ENCODE measurements around the gene LRRC38. TPM values are rescaled to one million over a fixed set of nuclear protein-coding genes. Genes with fewer than 3 reads are reported as not detected.
"Not testable (repeated sequence)": the region's sequence is repeated elsewhere in the genome, so short reads cannot be mapped to it uniquely, and the experiment has no call there.

LRRC38 gene, protein sequence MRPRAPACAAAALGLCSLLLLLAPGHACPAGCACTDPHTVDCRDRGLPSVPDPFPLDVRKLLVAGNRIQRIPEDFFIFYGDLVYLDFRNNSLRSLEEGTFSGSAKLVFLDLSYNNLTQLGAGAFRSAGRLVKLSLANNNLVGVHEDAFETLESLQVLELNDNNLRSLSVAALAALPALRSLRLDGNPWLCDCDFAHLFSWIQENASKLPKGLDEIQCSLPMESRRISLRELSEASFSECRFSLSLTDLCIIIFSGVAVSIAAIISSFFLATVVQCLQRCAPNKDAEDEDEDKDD
- polyA plus RNA-seq, result 0.22 TPM
- long read RNA-seq, donor 1, result 0 reads
- long read RNA-seq, donor 2, result 0 reads
- long read RNA-seq, donor 3, result 0 reads
- long read RNA-seq, donor 4, result 0 reads
- long read RNA-seq, donor 5, result 0 reads
- long read RNA-seq, donor 6, result 0 reads
- long read RNA-seq, donor 7, result 0 reads
- long read RNA-seq, donor 8, result 0 reads
- long read RNA-seq, donor 9, partial matches to known transcripts, result 0 of 1 reads
- long read RNA-seq, donor 9, other reads (novel, unspliced or antisense), result 0 of 1 reads
- long read RNA-seq, donor 10, result 0 reads
- long read RNA-seq, donor 11, result 0 reads

DNA sequence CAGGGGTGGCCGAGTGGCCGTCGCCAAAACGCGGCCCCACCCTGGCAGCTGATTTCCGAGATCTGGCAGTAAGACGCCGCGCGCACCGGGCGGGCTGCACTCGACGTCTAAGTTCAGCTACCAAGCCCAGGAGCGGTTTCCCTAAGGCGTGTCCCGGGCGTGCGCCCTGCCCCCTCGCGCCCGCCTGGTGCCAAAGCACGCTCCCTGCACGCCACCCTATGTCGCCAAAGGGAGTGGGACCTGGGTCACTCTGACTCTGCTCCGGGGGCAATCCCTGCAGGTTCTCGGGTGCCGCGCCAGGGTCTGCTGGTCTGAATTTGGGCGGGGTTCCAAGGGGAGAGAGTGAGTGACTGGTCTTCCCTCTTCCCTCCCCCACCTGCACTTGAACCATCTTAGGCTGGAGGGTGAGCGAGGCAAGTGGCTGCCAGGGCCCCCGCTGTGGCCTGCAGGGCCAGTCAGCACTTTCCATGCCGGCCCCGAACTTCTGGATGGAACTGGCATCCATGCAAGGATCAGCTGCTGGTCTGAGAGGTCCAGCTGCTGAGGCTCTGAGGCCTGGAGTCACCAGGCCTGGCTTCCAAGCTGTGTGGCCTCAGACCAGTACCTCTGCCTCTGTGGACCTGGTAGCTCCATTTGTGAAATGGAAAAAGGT lies at the start of gene LRRC38:
Gene LRRC38, minus strand, starts transcription at position 109 of the 652 bp plus-strand sequence. CDS start 410 bp downstream, outside the sequence.
- no CpG with 5 or more reads among the region's 34 CpGs for WGBS (ENCODE audit: insufficient coverage, low lambda C conversion rate)
- no peaks in the 10 kb centered on the region for H3K4me1 ChIP-seq (ENCODE audit: control insufficient read depth, insufficient read depth, low read length)
- peaks cover 85% of the 10 kb centered on the region for H3K27me3 ChIP-seq (ENCODE audit: control insufficient read depth, insufficient read depth, low read length)
- no peaks in the 10 kb centered on the region for H3K36me3 ChIP-seq (ENCODE audit: control insufficient read depth, insufficient read depth, low read length)
- no peak within 1 kb of the TSS for H3K4me3 ChIP-seq (ENCODE audit: low read length)
- peaks cover 3% of the 10 kb centered on the region for H3K9me3 ChIP-seq (ENCODE audit: control insufficient read depth, low read depth, low read length)
- no peak within 1 kb of the TSS for H3K27ac ChIP-seq (ENCODE audit: low read length)
- DNase-seq, result no peak

DNA sequence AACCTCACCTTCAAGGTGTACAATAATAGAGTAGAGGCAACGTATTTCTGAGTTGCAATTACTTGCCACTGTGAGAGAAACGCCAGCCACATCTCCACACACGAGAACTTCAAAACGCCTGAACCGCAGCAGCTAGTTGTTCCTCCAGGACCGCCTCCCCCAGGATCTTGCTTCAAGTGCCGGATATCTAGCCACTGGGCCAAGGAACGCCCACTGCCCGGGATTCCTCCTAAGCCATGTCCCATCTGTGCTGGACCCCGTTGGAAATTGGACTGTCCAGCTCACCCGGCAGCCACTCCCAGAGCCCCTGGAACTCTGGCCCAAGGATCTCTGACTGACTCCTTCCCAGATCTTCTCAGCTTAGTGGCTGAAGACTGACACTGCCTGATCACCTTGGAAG lies 49.2 kb upstream of the LRRC38 start:
- H3K27me3 ChIP-seq (ENCODE audit: control insufficient read depth, insufficient read depth, low read length); DNase-seq; H3K4me3 ChIP-seq (ENCODE audit: low read length); H3K36me3 ChIP-seq (ENCODE audit: control insufficient read depth, insufficient read depth, low read length); H3K9me3 ChIP-seq (ENCODE audit: control insufficient read depth, low read depth, low read length); H3K27ac ChIP-seq (ENCODE audit: low read length); H3K4me1 ChIP-seq (ENCODE audit: control insufficient read depth, insufficient read depth, low read length): not testable (repeated sequence)
- no CpG with 5 or more reads among the region's 11 CpGs for WGBS (ENCODE audit: insufficient coverage, low lambda C conversion rate)

DNA sequence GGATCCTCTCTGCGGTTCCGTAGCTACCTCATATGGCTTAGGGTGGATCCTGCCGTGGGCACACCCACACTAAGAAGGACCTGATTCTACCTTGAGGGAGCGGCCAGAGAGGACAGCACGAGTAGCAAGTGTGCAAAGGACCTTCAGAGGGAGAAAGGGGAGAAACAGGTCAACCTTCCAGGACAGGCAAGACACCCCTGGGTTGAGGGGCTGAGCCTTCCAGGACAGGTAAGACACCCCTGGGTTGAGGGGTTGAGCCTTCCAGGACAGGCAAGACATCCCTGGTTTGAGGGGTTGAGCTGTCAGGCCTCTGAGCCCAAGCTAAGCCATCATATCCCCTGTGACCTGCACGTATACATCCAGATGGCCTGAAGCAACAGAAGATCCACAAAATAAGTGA lies 46.7 kb upstream of the LRRC38 start:
- no CpG with 5 or more reads among the region's 6 CpGs for WGBS (ENCODE audit: insufficient coverage, low lambda C conversion rate)
- DNase-seq, result no peak
- no peaks in the 10 kb centered on the region for H3K36me3 ChIP-seq (ENCODE audit: control insufficient read depth, insufficient read depth, low read length)
- no peaks in the 10 kb centered on the region for H3K27me3 ChIP-seq (ENCODE audit: control insufficient read depth, insufficient read depth, low read length)
- H3K27ac ChIP-seq (ENCODE audit: low read length), result no peak overlapping the region
- H3K9me3 ChIP-seq (ENCODE audit: control insufficient read depth, low read depth, low read length), result no peaks in the 10 kb centered on the region
- H3K4me1 ChIP-seq (ENCODE audit: control insufficient read depth, insufficient read depth, low read length), result no peaks in the 10 kb centered on the region
- H3K4me3 ChIP-seq (ENCODE audit: low read length), result no peak overlapping the region

DNA sequence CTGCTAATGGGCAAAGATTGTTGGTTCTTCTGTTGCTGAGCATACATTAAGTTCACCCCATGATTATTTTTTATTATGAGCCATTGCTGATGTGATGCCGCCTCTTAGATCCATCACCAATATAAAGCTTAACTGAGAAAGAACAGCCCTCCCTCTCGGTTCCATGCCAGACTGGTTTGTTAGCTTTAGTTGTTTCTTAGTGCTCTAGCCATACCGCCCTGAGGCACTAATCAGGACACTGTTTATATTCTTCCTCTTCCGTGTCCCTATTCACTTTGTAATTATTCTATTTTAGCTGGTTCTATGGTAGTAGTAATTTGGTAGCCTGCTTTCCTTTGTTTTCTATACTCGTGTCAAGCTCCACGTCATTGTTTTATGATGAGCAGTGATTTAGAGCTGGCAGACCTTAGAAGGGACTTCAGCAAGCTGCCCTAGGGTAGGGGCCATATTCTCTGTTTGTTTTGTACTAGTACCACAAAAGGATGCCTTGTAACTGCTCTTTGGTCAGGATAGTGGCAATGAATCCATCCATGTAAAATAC lies 42.5 kb upstream of the LRRC38 start:
- no peak overlapping the region for H3K27ac ChIP-seq (ENCODE audit: low read length)
- no peaks in the 10 kb centered on the region for H3K36me3 ChIP-seq (ENCODE audit: control insufficient read depth, insufficient read depth, low read length)
- no peaks in the 10 kb centered on the region for H3K4me1 ChIP-seq (ENCODE audit: control insufficient read depth, insufficient read depth, low read length)
- H3K27me3 ChIP-seq (ENCODE audit: control insufficient read depth, insufficient read depth, low read length), result no peaks in the 10 kb centered on the region
- DNase-seq, result no peak
- H3K4me3 ChIP-seq (ENCODE audit: low read length), result no peak overlapping the region
- WGBS (ENCODE audit: insufficient coverage, low lambda C conversion rate), result no CpG with 5 or more reads among the region's 6 CpGs
- H3K9me3 ChIP-seq (ENCODE audit: control insufficient read depth, low read depth, low read length), result no peaks in the 10 kb centered on the region

DNA sequence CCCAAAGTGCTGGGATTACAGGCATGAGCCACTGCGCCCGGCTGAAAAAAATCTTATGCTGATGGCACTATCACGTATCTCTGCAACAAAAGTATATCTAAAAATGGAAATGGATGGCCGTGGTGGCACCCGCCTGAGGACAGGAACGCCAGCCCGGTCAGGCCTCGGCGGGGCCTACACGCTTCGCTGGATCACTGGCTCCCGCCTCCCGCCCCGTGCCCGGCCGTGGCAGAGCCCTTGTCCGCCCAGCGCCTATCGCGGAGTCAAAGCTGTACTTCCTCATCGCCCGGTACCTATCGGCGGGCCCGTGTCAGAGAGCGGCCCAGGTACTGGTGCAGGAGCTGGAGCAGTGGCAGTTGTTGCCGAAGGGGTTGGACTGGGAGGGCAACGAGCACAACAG lies 41.0 kb upstream of the LRRC38 start:
- H3K9me3 ChIP-seq (ENCODE audit: control insufficient read depth, low read depth, low read length), result no peaks in the 10 kb centered on the region
- no peak for DNase-seq
- no peak overlapping the region for H3K27ac ChIP-seq (ENCODE audit: low read length)
- WGBS (ENCODE audit: insufficient coverage, low lambda C conversion rate), result no CpG with 5 or more reads among the region's 28 CpGs
- no peak overlapping the region for H3K4me3 ChIP-seq (ENCODE audit: low read length)
- H3K4me1 ChIP-seq (ENCODE audit: control insufficient read depth, insufficient read depth, low read length), result no peaks in the 10 kb centered on the region
- no peaks in the 10 kb centered on the region for H3K36me3 ChIP-seq (ENCODE audit: control insufficient read depth, insufficient read depth, low read length)
- H3K27me3 ChIP-seq (ENCODE audit: control insufficient read depth, insufficient read depth, low read length), result no peaks in the 10 kb centered on the region

DNA sequence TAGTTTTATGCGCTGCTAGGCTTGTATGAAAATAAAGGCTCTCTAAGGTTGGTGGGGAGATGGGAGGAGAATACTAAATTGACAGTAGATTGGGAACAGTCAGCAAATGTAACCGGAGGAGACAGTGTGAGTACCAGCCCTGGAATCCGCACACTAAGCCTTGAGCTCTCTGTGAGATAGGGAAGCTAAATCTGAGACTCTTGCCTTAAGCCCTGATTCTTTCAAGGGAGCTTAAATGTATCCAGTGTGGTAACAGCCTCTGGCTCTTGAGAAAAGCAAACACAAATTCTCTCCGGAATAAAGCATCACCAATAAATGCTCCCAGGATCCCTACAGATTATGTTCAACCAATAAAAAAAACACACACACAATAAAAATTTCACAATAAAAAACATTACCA lies 36.9 kb upstream of the LRRC38 start:
- Histone ChIP-seq H3K36me3 (ENCODE audit: control insufficient read depth, insufficient read depth, low read length) (no peaks in the 10 kb centered on the region), H3K27ac (ENCODE audit: low read length) (no peak overlapping the region), H3K4me1 (ENCODE audit: control insufficient read depth, insufficient read depth, low read length) (no peaks in the 10 kb centered on the region), H3K4me3 (ENCODE audit: low read length) (no peak overlapping the region), H3K9me3 (ENCODE audit: control insufficient read depth, low read depth, low read length) (no peaks in the 10 kb centered on the region), H3K27me3 (ENCODE audit: control insufficient read depth, insufficient read depth, low read length) (no peaks in the 10 kb centered on the region)
- WGBS (ENCODE audit: insufficient coverage, low lambda C conversion rate), result 0% methylated on average over 1 of the region's 4 CpGs
- no peak for DNase-seq

DNA sequence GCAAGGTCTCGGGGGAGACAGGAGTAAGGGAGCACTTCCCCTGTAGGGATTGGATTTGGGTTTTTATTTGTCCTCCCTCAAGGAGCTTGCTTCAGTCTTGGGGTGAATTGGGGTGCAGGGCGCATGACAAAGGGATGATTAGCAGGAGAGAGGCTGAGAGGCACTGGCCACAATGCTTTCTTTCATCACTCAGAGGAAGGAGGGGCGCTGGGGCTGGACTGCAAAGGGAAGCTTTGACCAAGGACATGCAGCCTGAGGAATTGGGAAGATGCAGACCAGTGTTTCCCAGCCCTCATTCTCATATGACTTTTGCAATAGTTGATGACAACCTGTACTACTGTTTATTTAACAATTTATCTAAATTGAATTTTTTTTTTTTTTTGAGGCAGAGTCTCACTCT lies 35.7 kb upstream of the LRRC38 start:
- WGBS (ENCODE audit: insufficient coverage, low lambda C conversion rate), result no CpG with 5 or more reads among the region's 3 CpGs
- H3K9me3 ChIP-seq (ENCODE audit: control insufficient read depth, low read depth, low read length), result no peaks in the 10 kb centered on the region
- no peaks in the 10 kb centered on the region for H3K4me1 ChIP-seq (ENCODE audit: control insufficient read depth, insufficient read depth, low read length)
- no peak overlapping the region for H3K4me3 ChIP-seq (ENCODE audit: low read length)
- no peak overlapping the region for H3K27ac ChIP-seq (ENCODE audit: low read length)
- no peaks in the 10 kb centered on the region for H3K36me3 ChIP-seq (ENCODE audit: control insufficient read depth, insufficient read depth, low read length)
- DNase-seq, result no peak
- H3K27me3 ChIP-seq (ENCODE audit: control insufficient read depth, insufficient read depth, low read length), result no peaks in the 10 kb centered on the region

DNA sequence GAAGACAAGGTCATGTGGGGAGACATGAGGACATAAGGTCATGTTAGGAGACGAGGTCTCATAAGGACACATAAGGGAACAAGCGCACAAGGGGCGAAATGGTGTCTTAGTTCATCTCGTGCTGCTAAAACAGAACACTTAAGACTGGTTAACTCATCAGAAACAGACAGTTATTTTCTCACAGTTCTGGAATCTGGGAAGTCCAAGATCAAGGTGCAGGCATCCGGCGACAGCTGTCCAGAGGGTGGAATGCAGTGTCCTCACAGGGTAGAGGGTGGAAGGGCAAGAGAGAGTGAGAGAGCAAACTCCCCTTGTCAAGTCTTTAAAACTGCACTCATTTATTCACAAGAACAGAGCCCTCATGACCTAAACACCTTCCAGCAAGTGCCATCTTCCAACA lies 35.2 kb upstream of the LRRC38 start:
- WGBS (ENCODE audit: insufficient coverage, low lambda C conversion rate), result no CpG with 5 or more reads among the region's 6 CpGs
- Histone ChIP-seq H3K4me1 (ENCODE audit: control insufficient read depth, insufficient read depth, low read length) (no peaks in the 10 kb centered on the region), H3K27me3 (ENCODE audit: control insufficient read depth, insufficient read depth, low read length) (no peaks in the 10 kb centered on the region), H3K9me3 (ENCODE audit: control insufficient read depth, low read depth, low read length) (no peaks in the 10 kb centered on the region), H3K36me3 (ENCODE audit: control insufficient read depth, insufficient read depth, low read length) (no peaks in the 10 kb centered on the region), H3K27ac (ENCODE audit: low read length) (no peak overlapping the region), H3K4me3 (ENCODE audit: low read length) (no peak overlapping the region)
- DNase-seq, result no peak

DNA sequence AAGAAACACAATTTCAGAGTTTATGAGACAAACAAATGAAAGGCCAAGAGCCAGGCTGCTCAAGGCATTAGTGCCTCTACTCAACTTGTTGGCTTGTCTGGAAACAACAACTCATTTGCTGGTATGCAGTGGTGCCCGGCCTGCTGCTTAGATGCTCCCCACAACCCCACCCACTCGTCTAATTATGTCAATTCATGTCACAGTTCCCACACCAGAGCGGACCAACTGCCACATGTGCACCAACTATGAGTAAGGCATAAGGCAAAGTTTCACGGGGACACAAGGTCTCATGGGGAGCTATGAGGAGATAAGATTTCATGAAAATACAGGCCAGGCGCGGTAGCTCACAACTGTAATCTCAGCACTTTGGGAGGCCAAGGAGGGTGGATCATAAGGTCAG lies 34.5 kb upstream of the LRRC38 start:
- Histone ChIP-seq H3K36me3 (ENCODE audit: control insufficient read depth, insufficient read depth, low read length) (no peaks in the 10 kb centered on the region), H3K9me3 (ENCODE audit: control insufficient read depth, low read depth, low read length) (no peaks in the 10 kb centered on the region), H3K4me3 (ENCODE audit: low read length) (no peak overlapping the region), H3K4me1 (ENCODE audit: control insufficient read depth, insufficient read depth, low read length) (no peaks in the 10 kb centered on the region), H3K27me3 (ENCODE audit: control insufficient read depth, insufficient read depth, low read length) (no peaks in the 10 kb centered on the region), H3K27ac (ENCODE audit: low read length) (no peak overlapping the region)
- no peak for DNase-seq
- no CpG with 5 or more reads among the region's 6 CpGs for WGBS (ENCODE audit: insufficient coverage, low lambda C conversion rate)

DNA sequence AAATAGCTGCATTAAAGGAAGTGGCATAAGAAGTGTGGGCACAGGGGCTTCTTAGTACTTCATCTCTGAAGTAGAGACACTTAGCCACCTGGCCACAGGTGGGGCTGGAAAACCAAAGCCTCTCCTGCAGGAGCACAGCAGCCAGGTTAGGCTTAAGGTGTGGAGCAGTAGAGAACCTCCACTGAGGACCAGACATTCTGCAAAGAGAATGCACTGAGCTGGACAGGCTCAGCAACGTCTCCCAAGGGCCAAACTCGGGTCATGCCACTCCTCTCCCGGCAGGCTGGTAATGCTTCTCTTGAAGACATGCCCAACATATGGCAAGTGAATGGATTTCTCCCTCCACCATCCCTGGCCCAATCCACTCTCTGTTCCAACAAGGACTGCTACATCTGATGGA lies 33.0 kb upstream of the LRRC38 start:
- Histone ChIP-seq H3K27me3 (ENCODE audit: control insufficient read depth, insufficient read depth, low read length) (no peaks in the 10 kb centered on the region), H3K4me1 (ENCODE audit: control insufficient read depth, insufficient read depth, low read length) (no peaks in the 10 kb centered on the region), H3K36me3 (ENCODE audit: control insufficient read depth, insufficient read depth, low read length) (no peaks in the 10 kb centered on the region), H3K27ac (ENCODE audit: low read length) (no peak overlapping the region), H3K4me3 (ENCODE audit: low read length) (no peak overlapping the region), H3K9me3 (ENCODE audit: control insufficient read depth, low read depth, low read length) (no peaks in the 10 kb centered on the region)
- DNase-seq, result no peak
- WGBS (ENCODE audit: insufficient coverage, low lambda C conversion rate), result no CpG with 5 or more reads among the region's 3 CpGs
